Measurements from ENCODE around the gene LRRC41. TPM values are rescaled to one million over a fixed set of nuclear protein-coding genes. Genes with fewer than 3 reads are reported as not detected.

LRRC41 gene
- total and polyA plus RNA-seq, 2 of the 13 experiments (the other 11 are each of a cell fraction or from before 2014, with no cell fraction given) = 48.1 to 53.6 TPM

GRCh38 chr1:46301808-46302640 is 1.4 kb downstream of the LRRC41 start (continued):
- TF ChIP-seq ZNF639 (CRISPR knock-in tag; conservative IDR thresholded peaks at IDR 0.05) (no peak; the same call in 1 of the 2 replicates), ZNF740 (CRISPR knock-in tag; IDR thresholded peaks at IDR 0.05) (no peak), ZNF703 (CRISPR knock-in tag; IDR thresholded peaks at IDR 0.05; ENCODE audit: borderline replicate concordance) (no peak; the same call in 1 of the 2 replicates), PAXIP1 (CRISPR knock-in tag; conservative IDR thresholded peaks at IDR 0.05) (0 out of 2 replicates have a peak, but pooled peaks have one; percentile 13), ZNF670 (CRISPR knock-in tag; IDR thresholded peaks at IDR 0.05; ENCODE audit: borderline replicate concordance) (no peak; the same call in 1 of the 2 replicates), ZNF761 (CRISPR knock-in tag; conservative IDR thresholded peaks at IDR 0.05) (no peak), KDM5A (IDR thresholded peaks at IDR 0.05; ENCODE audit: borderline replicate concordance, low read length) (no peak), ZSCAN9 (CRISPR knock-in tag; IDR thresholded peaks at IDR 0.05; ENCODE audit: borderline replicate concordance) (no peak), JUN (CRISPR knock-in tag; IDR thresholded peaks at IDR 0.05) (no peak), CSRNP1 (CRISPR knock-in tag; IDR thresholded peaks at IDR 0.05) (no peak), ZNF44 (CRISPR knock-in tag; IDR thresholded peaks at IDR 0.05) (no peak), KDM2A (CRISPR knock-in tag; IDR thresholded peaks at IDR 0.05; ENCODE audit: borderline replicate concordance, low read depth) (peak; percentile 39; the same call in 1 of the 2 replicates), FOXC1 (CRISPR knock-in tag; IDR thresholded peaks at IDR 0.05; ENCODE audit: borderline replicate concordance) (peak; percentile 51; the same call in 1 of the 2 replicates), KLF12 (CRISPR knock-in tag; IDR thresholded peaks at IDR 0.05; ENCODE audit: borderline replicate concordance) (peak; percentile 15; the same call in 1 of the 2 replicates), FOXM1 (CRISPR knock-in tag; IDR thresholded peaks at IDR 0.05) (no peak), WIZ (CRISPR knock-in tag; IDR thresholded peaks at IDR 0.05) (peak; percentile 26; the same call in 1 of the 2 replicates), RFXAP (CRISPR knock-in tag; IDR thresholded peaks at IDR 0.05; ENCODE audit: borderline replicate concordance) (0 out of 2 replicates have a peak, but pooled peaks have one; percentile 17), MYPOP (CRISPR knock-in tag; IDR thresholded peaks at IDR 0.05) (no peak), ZMYM4 (CRISPR knock-in tag; IDR thresholded peaks at IDR 0.05) (no peak), ZNF263 (CRISPR knock-in tag; IDR thresholded peaks at IDR 0.05) (no peak), ZNF724P (CRISPR knock-in tag; IDR thresholded peaks at IDR 0.05; ENCODE audit: borderline replicate concordance) (no peak)
